ENCODE measurements around the gene FIS1. TPM values are rescaled to one million over a fixed set of nuclear protein-coding genes. Genes with fewer than 3 reads are reported as not detected.

The FIS1 gene
- total RNA-seq, 1 donor from 2014 or later, result 92.2 TPM

- Histone ChIP-seq H3K9ac (no peak overlapping the region), H3K4me2 (no peak overlapping the region), H3K4me3 (no peak overlapping the region), H3K9me3 (ENCODE audit: low read depth) (no peaks in the 10 kb centered on the region), H3K36me3 (no peaks in the 10 kb centered on the region), H2AFZ (replicated peaks) (no peak overlapping the region), H3K27me3 (peaks cover 35% of the 10 kb centered on the region), H4K20me1 (ENCODE audit: low read depth) (no peaks in the 10 kb centered on the region), H3K27ac (no peak overlapping the region), H3K79me2 (ENCODE audit: low read depth) (no peaks in the 10 kb centered on the region), H3F3A (ENCODE audit: low read depth) (no peaks in the 10 kb centered on the region), H3K4me1 (no peaks in the 10 kb centered on the region)
- H3K27me3 Mint-ChIP-seq (ENCODE audit: insufficient read depth, low read depth), result peaks cover 18% of the 10 kb centered on the region
- no peaks in the 10 kb centered on the region for H3K36me3 Mint-ChIP-seq
- H3K4me3 Mint-ChIP-seq, result no peak overlapping the region
- TF ChIP-seq, protein P1, sequence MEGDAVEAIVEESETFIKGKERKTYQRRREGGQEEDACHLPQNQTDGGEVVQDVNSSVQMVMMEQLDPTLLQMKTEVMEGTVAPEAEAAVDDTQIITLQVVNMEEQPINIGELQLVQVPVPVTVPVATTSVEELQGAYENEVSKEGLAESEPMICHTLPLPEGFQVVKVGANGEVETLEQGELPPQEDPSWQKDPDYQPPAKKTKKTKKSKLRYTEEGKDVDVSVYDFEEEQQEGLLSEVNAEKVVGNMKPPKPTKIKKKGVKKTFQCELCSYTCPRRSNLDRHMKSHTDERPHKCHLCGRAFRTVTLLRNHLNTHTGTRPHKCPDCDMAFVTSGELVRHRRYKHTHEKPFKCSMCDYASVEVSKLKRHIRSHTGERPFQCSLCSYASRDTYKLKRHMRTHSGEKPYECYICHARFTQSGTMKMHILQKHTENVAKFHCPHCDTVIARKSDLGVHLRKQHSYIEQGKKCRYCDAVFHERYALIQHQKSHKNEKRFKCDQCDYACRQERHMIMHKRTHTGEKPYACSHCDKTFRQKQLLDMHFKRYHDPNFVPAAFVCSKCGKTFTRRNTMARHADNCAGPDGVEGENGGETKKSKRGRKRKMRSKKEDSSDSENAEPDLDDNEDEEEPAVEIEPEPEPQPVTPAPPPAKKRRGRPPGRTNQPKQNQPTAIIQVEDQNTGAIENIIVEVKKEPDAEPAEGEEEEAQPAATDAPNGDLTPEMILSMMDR (IDR thresholded peaks at IDR 0.05), result no peak
- TF ChIP-seq EZH2 (IDR thresholded peaks at IDR 0.05) (no peak), EZH2phosphoT487 (IDR thresholded peaks at IDR 0.05) (no peak)
- DNase-seq (ENCODE audit: low spot score), result no peak
- H3K9me3 Mint-ChIP-seq, result no peaks in the 10 kb centered on the region
- no peak overlapping the region for H3K27ac Mint-ChIP-seq
- H3K4me1 Mint-ChIP-seq, result peaks cover 6% of the 10 kb centered on the region
Measured at GRCh38 chr7:101198476-101198875, 46.4 kb downstream of the FIS1 start.

DNA sequence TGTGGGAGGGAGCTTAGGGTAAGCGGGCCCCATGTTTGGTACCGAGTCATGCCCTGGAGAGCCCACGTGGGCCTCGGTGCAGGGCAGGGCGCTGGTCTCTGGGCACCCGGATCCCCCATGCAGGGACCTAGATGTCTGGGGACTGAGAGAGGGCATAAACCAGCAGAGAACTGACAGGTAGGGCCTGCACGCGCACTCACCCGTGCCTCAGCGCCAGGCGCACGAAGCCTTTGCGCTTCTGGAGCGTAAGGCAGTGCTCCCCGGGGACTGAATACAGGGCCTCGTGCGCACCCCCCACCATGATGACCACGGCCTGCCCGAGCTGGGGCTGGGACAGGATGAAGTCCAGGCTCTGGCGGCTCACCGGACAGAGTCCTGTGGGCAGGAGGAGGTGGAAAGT is 46.9 kb downstream of the FIS1 start:
- no peak for DNase-seq (ENCODE audit: low spot score)
- Histone ChIP-seq H3K36me3 (no peaks in the 10 kb centered on the region), H3K27me3 (peaks cover 30% of the 10 kb centered on the region)

DNA sequence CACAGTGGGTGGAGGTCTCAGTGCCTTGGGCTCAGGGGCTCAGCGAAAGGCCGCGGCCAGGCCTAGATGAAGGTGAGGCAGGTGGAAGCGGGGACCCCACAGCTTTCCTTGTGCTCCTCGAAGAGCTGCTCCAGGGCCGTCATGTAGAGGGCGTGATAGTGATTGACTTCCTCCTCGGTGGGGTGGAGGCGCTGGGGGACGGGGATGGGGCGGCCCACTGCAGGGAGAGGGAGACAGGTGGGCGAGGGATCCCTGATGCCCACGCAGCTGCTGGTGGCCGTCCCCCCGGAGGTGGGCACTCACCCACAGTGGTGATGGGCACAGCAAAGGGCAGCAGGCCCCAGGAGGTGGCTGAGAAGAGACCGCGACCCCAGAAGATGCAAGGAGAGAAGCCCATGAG is 49.0 kb downstream of the FIS1 start:
- TF ChIP-seq, protein P1 (IDR thresholded peaks at IDR 0.05), result no peak
- TF ChIP-seq EZH2phosphoT487 (IDR thresholded peaks at IDR 0.05) (no peak), EZH2 (IDR thresholded peaks at IDR 0.05) (no peak)
- H3K9me3 Mint-ChIP-seq, result no peaks in the 10 kb centered on the region
- H3K4me3 Mint-ChIP-seq, result peak overlapping the region; percentile 33
- Histone ChIP-seq H3K9ac (no peak overlapping the region), H4K20me1 (ENCODE audit: low read depth) (no peaks in the 10 kb centered on the region), H3F3A (ENCODE audit: low read depth) (no peaks in the 10 kb centered on the region), H3K27me3 (peaks cover 9% of the 10 kb centered on the region), H3K4me2 (no peak overlapping the region), H3K4me3 (no peak overlapping the region), H3K79me2 (ENCODE audit: low read depth) (no peaks in the 10 kb centered on the region), H3K36me3 (no peaks in the 10 kb centered on the region), H3K4me1 (no peaks in the 10 kb centered on the region), H3K9me3 (ENCODE audit: low read depth) (no peaks in the 10 kb centered on the region), H3K27ac (no peak overlapping the region), H2AFZ (replicated peaks) (no peak overlapping the region)
- H3K36me3 Mint-ChIP-seq, result no peaks in the 10 kb centered on the region
- H3K27me3 Mint-ChIP-seq (ENCODE audit: insufficient read depth, low read depth), result peaks cover 5% of the 10 kb centered on the region
- no peak for DNase-seq (ENCODE audit: low spot score)
- no peak overlapping the region for H3K27ac Mint-ChIP-seq
- H3K4me1 Mint-ChIP-seq, result peaks cover 5% of the 10 kb centered on the region

More for the DNA sequence above, 46.9 kb downstream of the FIS1 start:
- no peak overlapping the region for H3K27ac Mint-ChIP-seq
- Histone ChIP-seq H3F3A (ENCODE audit: low read depth) (no peaks in the 10 kb centered on the region), H3K79me2 (ENCODE audit: low read depth) (no peaks in the 10 kb centered on the region), H4K20me1 (ENCODE audit: low read depth) (no peaks in the 10 kb centered on the region), H3K27ac (no peak overlapping the region), H3K9ac (no peak overlapping the region), H3K4me3 (no peak overlapping the region), H2AFZ (replicated peaks) (no peak overlapping the region), H3K4me2 (no peak overlapping the region), H3K4me1 (no peaks in the 10 kb centered on the region), H3K9me3 (ENCODE audit: low read depth) (no peaks in the 10 kb centered on the region)
- no peaks in the 10 kb centered on the region for H3K9me3 Mint-ChIP-seq
- H3K36me3 Mint-ChIP-seq, result no peaks in the 10 kb centered on the region
- peaks cover 6% of the 10 kb centered on the region for H3K4me1 Mint-ChIP-seq
- TF ChIP-seq EZH2phosphoT487 (IDR thresholded peaks at IDR 0.05), result no peak
- TF ChIP-seq, protein P1 (IDR thresholded peaks at IDR 0.05), result no peak
- no peak for TF ChIP-seq EZH2 (IDR thresholded peaks at IDR 0.05)
- peaks cover 16% of the 10 kb centered on the region for H3K27me3 Mint-ChIP-seq (ENCODE audit: insufficient read depth, low read depth)
- no peak overlapping the region for H3K4me3 Mint-ChIP-seq

Small RNAs within 50 kb of the gene (small RNA-seq; reads per million reads assigned to genes)
- gene RNU6-1104P, result not detected

Other genes starting within 250 kb of the FIS1 start
- gene MUC17, start 225.0 kb downstream of the FIS1 start, total RNA-seq (ENCODE audit: low replicate concordance), result under 0.01 TPM in 1 of 2 replicates, not detected in the other
- 1.4 and 2.3 TPM in 2 replicates for gene TRIM56, start 159.6 kb downstream of the FIS1 start, total RNA-seq (ENCODE audit: low replicate concordance)
- gene SERPINE1, start 118.0 kb downstream of the FIS1 start, total RNA-seq (ENCODE audit: low replicate concordance), result 0.03 TPM in 1 of 2 replicates, not detected in the other
- gene AP1S1, start 90.6 kb downstream of the FIS1 start, total RNA-seq (ENCODE audit: low replicate concordance), result 74.4 and 94.2 TPM in 2 replicates
- gene VGF, start 79.5 kb downstream of the FIS1 start, total RNA-seq (ENCODE audit: low replicate concordance), result 0.65 and 1.6 TPM in 2 replicates
- 0.28 TPM in 1 of 2 replicates, not detected in the other for gene NAT16, start 64.8 kb downstream of the FIS1 start, total RNA-seq (ENCODE audit: low replicate concordance)
- not detected in 2 replicates for gene MOGAT3, start 44.0 kb downstream of the FIS1 start, total RNA-seq (ENCODE audit: low replicate concordance)
- 9.4 and 19.9 TPM in 2 replicates for gene PLOD3, start 27.5 kb downstream of the FIS1 start, total RNA-seq (ENCODE audit: low replicate concordance)
- gene ZNHIT1, start 26.9 kb downstream of the FIS1 start, total RNA-seq (ENCODE audit: low replicate concordance), result 39.1 and 52.9 TPM in 2 replicates
- 1.2 and 4.6 TPM in 2 replicates for gene CLDN15, start 7.3 kb downstream of the FIS1 start, total RNA-seq (ENCODE audit: low replicate concordance)
- 25.5 and 30.1 TPM in 2 replicates for gene IFT22, start 76.7 kb upstream of the FIS1 start, total RNA-seq (ENCODE audit: low replicate concordance)
- gene COL26A1, start 117.8 kb upstream of the FIS1 start, total RNA-seq (ENCODE audit: low replicate concordance), result 26.7 and 80.0 TPM in 2 replicates